Stimulated activated CD4-positive, alpha-beta T cell treated with anti-CD3 and anti-CD28 coated beads, TNF-alpha, amount 100 ng/mL, for 48 hours (primary cell): Measurements from ENCODE around the gene ARFGEF3.
"Not testable (repeated sequence)": the region's sequence is repeated elsewhere in the genome, so short reads cannot be mapped to it uniquely, and the experiment has no call there.

Experiments
- DNase-seq, 3 donors: peaks; one replicate each; pipeline ENCODE4 v3.0.0-alpha.2; 2020; ENCODE audit warnings: low read depth in 3 of 3

ARFGEF3 gene

DNA sequence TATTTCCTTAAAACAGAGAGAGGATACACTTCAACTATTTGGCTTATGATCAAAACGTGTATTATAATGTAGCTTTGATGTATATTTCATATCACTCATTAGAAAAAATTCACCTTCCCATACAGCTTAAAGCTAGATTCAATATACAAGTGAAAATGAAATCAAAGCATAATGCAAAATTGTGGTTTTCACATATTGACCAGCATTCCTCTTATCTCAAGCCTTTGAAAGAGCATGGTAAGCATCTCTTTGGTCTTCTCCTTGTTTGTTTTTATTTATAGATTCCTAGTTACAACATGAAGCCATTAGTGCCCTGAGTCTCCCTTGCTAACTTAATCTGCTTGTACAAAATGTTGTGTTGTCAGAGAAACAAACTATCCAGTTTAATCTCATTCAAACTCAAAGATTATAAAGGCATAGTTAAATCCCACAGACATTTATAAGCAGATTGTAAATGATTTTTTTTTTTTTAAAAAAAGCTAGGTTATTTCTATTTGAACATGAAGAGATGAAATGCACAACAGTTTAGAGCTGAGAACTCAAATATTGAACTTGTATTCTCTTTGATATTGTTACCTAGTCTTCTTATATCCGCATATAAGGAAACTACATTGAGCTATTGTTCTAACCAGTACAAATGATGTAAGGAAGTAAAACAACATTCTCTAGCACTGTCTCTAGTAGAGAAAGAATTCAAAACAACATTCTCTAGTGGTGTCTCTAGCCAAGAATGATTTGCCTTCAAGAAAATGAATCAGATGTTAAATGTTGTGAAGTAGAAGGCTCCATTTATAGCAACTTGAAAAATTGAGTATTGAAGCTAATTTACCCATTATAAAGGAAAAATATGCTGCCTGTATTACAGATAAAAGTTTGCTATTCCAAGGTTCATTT, 184.8 kb downstream of the ARFGEF3 start:
- DNase-seq: no peak

DNA sequence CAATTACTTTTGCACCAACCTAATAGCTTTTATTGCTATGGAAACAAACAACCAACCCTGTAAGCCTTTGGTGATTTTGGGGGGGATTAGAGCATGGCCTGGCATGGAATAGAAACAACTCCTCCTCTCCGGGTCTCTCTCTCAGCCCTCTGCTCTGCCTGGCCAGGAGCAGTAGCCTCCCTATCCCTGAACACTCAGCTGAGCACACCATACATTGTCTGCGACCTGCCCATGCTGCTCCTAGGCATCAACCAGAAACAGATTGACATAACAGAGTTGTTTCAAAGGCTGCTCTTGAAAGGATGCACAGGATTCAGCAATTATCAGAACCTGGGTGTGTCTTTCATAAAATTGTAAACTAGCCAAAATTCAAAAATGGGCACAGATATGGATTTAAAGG, 186.1 kb downstream of the ARFGEF3 start:
- DNase-seq: no peak

DNA sequence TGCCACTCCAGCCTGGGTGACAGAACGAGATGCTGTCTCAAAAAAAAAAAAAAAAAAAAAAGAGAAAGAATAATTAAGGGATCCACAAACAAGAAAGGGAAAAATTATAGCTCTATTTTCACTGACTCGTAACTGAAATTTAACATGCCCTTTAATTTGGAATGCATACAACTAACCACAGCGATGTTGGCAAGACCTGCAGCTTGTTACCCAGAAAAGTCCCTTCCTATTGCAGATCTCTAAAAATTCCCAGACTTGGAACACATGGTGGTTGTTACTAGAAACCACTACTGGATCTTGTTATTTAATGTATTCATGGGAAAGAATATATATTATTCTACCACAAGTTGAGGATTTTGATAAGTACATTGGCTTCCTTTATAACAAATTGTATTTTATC, 188.2 kb downstream of the ARFGEF3 start:
- DNase-seq: no peak

DNA sequence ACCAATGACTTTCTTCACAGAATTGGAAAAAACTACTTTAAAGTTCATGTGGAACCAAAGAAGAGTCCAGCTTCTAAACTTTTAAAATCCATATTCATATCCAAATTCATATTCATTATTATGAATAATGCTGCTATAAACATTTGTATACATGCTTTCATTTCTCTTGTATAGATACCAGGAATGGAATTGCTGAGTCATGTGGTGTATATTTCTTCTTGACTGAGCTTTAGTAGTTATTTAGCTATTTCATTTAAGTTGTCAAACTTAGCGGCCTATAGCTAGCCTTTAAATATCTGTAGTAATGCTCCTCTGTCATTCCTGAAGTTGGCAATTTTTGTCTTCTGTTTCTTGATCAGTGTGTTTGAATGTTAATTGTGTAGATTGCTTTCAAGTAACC, 196.2 kb downstream of the ARFGEF3 start:
- DNase-seq: no peak

DNA sequence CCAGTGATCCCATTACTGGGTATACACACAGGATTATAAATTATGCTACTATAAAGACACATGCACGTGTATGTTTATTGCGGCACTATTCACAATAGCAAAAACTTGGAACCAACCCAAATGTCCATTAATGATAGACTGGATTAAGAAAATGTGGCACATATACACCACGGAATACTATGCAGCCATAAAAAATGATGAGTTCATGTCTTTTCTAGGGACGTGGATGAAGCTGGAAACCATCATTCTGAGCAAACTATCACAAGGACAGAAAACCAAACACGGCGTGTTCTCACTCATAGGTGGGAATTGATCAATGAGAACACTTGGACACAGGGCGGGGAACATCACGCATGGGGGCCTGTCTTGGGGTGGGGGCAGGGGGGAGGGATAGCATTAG, 206.9 kb downstream of the ARFGEF3 start:
- not testable (repeated sequence) for DNase-seq

DNA sequence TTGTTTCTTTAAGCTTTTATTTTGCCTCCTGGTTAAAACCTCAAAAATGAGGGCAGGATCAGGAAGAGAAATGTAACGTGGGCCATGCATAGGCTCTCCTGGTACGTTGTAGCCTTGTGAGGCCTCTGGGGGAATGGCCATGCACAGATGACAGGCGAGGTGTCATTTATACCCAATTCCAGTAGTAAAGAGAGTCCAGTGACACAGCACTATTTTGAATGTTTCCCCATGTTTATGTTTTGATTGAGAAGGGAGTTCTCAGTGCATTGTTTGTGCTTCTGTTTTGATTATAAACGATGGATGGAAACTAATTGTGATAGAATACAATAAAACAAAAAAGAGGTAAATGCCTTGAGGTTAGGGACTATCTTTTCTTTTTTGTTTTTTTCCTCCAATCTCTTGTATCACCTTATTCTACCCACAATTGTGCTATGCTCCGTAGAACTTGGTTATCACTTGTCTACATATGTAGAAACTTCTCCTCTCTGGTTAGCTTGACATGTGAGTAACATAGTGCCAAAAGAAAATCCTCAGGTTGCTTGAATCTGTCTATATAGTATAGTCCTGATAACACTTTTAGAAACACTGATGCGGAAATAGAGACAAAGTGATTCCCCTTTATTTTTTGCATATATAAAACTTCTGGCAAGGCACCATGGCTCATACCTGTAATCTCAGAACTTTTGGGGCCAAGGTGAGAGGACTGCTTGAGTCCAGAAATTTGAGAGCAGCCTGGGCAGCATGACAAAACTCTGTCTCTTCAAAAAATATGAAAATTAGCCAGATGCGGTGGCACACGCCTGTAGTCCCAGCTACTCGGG, 209.1 kb downstream of the ARFGEF3 start:
- DNase-seq: no peak

DNA sequence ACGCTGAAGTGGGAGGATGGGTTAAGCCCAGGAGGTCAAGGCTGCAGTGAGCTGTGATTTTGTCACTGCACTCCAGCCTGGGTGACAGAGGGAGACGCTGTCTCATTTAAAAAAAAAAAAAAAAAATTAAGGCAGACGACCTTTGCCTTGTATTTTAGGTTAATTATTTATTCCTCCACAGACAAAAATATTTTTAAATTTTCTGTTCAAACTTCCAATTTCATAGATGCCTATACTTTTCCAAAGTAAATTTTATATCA, 209.6 kb downstream of the ARFGEF3 start:
- DNase-seq: no peak

DNA sequence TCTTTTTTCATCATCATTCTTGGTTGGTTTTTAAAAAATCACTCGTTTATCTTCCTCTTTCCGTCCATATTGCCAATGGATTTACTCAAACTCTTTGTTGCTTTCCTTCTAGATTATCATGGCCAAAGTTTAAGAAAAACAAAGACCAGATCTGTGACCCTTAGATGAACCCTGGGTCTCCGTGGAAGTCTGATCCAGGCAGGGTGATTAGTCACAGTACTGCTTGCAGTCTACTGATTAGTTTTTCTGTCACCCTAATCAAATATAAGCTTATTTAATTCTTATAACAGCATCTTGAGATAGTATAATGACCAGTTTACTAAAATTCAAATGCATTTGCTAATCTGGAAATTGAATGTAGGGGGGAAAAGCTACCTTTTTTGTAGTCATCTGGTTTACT, 210.0 kb downstream of the ARFGEF3 start:
- no peak for DNase-seq

DNA sequence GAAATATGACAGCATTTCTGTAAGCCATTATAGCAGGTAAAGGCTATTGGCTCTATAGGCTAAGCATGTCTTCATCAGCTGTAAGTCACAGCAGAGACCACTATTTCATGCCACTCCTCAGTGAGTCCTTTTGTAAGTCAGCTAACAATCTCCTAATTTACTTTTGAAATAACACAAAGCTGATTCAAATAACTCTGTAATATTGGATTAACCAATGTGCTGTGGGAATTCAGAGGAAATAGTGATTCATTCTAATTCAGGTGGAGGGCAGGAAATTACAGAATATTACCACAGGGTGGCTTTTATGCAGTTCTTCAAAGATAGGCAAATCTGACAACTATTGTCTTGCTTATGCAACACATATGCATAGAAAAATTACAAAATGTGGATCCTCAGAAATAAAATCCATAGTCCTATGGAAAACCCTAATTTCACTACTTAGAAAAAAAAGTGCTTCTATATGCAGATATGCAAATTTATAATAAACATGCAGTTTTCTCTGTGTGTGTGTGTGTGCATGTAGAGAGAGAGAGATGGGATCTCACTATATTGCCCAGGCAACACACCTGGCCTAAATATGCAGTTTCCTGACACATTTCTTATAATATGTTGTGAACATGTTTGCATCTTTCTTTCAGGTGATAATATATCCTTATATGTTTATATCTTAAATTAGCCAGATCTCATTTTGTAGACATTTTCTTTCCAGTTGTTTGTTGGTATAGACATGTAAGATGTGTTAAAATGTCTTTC, 211.1 kb downstream of the ARFGEF3 start:
- no peak for DNase-seq

DNA sequence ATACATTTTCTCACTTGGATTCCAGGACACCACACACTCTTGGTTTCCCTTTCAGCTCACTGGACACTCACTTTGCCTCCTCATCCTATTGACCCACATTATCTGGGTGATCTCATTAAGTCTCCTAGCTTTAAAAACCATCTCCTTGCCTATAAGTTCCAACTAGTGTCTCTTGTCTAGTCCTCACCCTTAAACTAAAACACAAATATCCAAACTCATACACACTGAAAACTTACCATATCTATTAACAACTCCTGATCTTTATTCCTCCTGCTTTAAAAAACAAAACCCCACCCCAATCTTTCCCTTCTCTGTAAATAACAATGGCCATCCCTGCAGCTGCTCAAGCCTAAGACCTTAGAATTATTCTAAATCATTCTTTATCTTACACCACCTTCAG, 212.5 kb downstream of the ARFGEF3 start:
- no peak for DNase-seq

DNA sequence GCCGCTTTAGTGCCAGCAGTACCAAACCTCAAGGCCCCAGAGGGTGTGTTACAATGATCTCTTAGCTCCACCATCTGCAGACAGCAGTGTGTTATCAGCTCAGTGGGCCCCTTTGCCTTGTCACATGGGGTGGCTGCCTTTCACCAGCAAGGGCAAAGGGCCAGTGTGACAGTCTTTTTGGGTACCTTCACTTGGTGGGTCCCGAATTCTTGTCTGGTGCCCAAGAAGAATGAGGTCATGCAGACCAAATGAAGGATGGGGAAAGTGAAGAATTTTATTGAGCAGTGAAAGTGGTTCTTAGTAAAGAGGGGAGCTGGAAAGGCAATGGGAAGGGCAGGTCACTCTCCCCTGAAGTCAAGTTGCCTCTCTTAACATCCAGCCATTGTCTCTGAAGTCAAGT, 213.1 kb downstream of the ARFGEF3 start:
- DNase-seq: no peak

DNA sequence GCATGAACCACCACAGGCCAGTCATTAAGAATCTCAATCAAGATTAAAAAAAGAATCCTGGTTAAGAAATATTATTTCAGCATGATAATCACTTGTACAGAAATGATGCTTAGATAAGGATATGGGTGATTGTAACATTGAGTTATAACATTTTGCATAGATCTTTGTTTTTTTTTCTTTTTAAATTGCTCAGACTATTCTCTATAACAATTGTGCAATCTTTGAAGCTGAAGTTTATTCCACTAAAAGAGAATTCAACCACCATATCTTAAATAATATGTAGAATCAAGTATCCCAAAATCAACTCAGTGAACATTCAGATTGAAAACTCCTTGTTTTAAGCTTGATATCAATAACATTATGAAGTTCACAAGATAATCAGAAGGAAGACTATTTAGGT, 215.3 kb downstream of the ARFGEF3 start:
- DNase-seq: no peak

DNA sequence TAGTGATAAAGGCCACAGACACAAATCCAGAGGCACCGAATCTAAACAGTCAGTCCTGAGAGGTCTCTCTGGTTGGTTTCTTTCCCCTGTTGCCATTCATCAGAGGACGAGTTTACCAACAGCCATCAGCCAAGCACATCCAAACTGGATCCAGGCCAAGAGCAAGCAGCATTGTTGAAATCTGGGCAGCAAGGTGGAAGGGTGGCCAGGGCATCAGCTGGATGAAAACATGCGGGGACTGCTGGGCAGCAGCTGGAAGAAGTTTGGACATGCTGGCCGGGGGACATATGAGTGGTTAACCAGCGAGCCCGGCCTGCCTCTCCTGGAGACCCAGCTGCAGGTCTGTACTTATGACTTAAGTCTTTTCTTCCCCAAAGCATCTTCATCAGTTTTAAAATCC, 216.1 kb downstream of the ARFGEF3 start, which contains the start of gene SMIM28:
TSS of gene SMIM28 (plus strand) at position 62 of the 400 bp plus-strand sequence. CDS start at position 230, 168 bp downstream.
- DNase-seq: no peak

DNA sequence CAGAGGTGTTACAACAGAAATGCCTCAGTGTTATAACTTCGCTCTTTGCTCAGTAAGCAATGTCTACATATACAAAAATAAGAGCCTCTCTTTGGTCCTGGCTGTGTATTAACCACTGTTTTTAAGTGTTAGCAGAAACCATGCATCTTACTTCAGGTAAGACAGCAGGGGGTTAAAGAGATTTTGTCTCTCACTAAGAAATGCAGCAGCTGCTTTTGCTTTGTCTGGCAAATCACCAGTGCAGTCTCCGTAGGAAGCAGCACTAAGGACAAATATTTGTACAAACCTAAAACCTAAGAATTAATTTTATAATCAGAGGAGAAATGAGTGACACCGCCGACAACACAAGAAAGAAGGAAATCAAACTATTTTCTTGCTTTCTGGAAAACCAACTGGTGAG, 216.7 kb downstream of the ARFGEF3 start:
- no peak for DNase-seq

DNA sequence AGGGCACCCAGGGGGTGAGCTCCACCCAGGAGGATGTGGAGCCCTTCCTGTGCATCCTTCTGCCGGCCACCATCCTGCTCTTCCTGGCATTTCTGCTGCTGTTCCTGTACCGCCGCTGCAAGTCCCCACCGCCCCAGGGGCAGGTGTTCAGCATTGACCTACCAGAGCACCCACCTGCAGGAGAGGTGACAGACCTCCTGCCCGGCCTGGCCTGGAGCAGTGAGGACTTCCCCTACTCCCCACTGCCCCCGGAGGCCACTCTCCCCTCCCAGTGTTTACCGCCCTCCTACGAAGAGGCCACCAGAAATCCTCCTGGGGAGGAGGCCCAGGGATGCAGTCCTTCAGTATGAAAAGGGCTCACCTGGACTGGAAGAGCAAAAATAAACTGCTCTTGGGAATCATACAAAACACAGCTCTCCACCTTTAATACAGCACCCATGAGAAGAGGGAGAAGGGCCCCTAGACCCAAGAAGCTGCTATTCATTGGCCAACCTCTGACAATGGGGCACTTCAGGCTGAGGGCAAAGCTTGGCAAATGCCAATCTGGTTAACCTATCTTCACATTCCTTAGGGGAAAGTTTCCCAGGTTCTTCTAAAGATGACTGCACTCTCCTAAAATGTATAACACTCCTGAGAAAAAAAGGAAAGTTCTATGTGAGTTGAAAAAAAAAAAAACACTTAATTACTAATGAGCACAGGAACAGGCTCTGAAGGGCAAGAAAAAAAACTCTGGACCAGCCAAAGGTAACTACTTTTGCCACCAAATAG, 220.9 kb downstream of the ARFGEF3 start:
- no peak for DNase-seq

DNA sequence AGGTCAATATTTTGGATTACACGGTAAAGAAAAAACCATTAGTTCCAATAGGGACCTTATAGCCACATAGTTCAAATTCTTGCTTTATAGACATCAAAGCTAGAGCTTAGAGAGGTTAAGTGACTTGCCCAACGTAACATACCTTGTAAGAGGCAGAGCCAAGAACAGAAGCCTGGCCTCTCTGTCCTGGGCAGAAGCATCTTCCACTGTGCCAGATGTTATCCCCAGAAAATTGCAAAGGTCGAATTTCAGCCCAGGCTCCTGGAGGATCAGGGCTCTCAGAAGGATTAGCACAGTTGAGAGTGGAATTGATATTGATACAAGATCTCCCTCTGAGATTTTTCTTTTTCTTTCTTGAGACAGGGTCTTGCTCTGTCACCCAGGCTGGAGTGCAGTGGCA, 222.0 kb downstream of the ARFGEF3 start:
- DNase-seq: no peak

DNA sequence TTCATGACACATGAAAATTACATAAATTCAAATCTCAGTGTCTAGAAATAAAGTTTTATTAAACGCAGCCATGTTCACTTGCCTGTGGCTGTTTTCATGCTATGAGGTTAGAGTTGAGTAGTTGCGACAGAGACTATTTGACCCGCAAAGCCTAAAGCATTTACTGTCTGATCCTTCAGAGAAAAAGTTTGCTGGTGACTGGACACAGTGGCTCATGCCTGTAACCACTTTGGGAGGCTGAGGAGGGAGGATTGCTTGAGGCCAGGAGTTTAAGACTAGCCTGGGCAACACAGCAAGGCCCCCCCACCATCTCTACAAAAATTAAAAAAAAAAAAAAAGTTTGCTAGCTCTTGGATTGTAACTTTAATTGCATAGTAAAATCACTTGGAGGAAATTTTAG, 225.2 kb downstream of the ARFGEF3 start:
- no peak for DNase-seq

DNA sequence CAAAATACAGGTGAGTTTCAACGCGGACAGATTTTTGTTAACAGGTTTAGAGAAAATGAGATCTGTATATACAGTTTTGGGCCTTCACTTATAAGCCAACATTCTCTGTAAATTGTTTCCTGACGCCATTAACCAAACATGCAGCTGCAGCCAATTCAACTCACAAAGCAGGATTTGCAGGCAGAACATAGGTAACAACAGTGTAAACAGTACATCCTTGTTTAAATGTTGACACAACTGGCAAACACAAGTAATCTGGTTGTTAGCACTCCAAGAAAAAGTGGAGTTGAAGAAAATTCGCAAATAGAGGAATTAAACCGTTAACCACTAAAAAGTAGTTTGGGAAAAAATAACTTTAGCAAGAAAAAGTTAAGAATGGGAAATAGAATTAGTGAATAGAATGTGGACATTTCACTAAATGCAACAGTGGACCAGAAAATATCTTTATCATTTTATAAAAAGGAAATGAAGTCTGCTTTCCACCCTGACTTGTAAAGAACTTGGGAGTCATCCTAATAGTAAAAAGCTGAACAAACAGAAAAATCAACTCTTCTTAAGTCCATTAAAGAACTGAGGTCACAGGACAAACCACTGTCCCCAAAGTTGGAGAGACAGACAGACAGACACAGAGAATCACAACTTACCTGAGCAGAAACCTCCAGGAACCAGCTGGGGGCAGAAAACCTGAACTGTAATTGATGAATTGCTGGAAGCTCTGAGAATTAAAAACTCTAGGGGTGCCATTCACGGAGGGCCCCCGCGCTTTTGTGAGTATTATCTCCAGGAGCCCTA, 226.0 kb downstream of the ARFGEF3 start:
- no peak for DNase-seq

DNA sequence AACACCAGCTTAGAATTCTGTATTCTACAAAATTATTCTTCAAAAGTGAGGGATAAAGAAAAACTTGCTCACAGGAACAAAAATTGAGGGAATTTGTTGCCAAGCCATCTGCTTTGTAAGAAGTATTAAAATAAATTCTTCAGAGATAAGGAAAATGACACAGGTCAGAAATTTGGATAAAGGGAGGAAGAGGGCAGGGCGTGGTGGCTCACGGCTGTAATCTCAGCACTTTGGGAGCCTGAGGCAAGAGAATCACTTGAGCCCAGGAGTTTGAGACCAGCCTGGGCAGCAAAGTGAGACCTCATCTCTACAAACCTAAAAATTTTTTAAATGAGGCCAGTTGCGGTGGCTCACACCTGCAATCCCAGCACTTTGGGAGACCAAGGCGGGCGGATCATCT, 227.8 kb downstream of the ARFGEF3 start:
- no peak for DNase-seq
